Erythroblast (primary cell): ENCODE measurements around the gene E2F4.

Experiments
- GATA1 ChIP-seq: IDR thresholded peaks from 2 replicates; pipeline ENCODE4 v1.6.1; 2011; ENCODE audit warnings: low read depth, mild to moderate bottlenecking, control low read depth, low read length, moderate library complexity
- POLR2A ChIP-seq: IDR thresholded peaks from 2 replicates; pipeline ENCODE4 v1.6.1; 2011; ENCODE audit warnings: mild to moderate bottlenecking, low read length

GRCh38 chr16:67208154-67208896 is 16.4 kb downstream of the E2F4 start:
- TF ChIP-seq POLR2A (no peak), GATA1 (no peak)
